Transverse colon (tissue), 4 donors: ENCODE data around the gene ERCC6L2.

Source experiments
- EP300 ChIP-seq: sonication (generic); formaldehyde crosslinking; IDR thresholded peaks from one replicate; pipeline ENCODE4 v1.6.1; 2017; ENCODE audit warnings: antibody characterized with exemption, low read depth
- POLR2AphosphoS5 ChIP-seq, 3 donors: sonication (generic); formaldehyde crosslinking; IDR thresholded peaks; one replicate each; pipeline ENCODE4 v1.6.1; 2016; ENCODE audit warnings: antibody characterized with exemption in 3 of 3
- TF ChIP-seq, protein P1 (sequence below), 5 experiments: fragments of 200-600 bp in 3 of 5; fragments of 450-650 bp in 2 of 5; sonication (generic) in 3 of 5; IDR thresholded peaks; 1 replicate in 2 of 5; 2 replicates in 3 of 5; pipeline ENCODE4 v1.5.1; 2016 to 2017; ENCODE audit warnings: antibody characterized with exemption in 5 of 5, inconsistent platforms in 3 of 5, mild to moderate bottlenecking in 2 of 5, moderate library complexity in 1 of 5

DNA sequence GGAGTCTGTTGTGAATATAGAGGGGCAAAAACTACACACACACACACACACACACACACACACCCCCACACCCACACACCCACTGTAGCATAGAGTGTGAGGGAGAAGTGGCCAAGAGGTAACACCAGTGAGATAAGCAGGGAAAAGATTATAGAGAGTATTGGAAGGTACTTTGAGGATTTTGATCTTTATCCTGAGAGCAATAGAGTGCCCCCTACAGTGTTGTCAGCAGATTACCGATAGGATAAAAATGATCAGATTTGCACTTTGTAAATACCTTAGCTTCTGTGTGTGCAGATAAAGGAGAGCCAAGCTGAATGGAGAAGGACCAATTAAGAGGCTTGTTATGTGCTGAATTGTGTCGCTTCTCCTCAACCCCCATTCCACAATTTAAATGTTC lies 32.3 kb downstream of the ERCC6L2 start:
- TF ChIP-seq, protein P1, sequence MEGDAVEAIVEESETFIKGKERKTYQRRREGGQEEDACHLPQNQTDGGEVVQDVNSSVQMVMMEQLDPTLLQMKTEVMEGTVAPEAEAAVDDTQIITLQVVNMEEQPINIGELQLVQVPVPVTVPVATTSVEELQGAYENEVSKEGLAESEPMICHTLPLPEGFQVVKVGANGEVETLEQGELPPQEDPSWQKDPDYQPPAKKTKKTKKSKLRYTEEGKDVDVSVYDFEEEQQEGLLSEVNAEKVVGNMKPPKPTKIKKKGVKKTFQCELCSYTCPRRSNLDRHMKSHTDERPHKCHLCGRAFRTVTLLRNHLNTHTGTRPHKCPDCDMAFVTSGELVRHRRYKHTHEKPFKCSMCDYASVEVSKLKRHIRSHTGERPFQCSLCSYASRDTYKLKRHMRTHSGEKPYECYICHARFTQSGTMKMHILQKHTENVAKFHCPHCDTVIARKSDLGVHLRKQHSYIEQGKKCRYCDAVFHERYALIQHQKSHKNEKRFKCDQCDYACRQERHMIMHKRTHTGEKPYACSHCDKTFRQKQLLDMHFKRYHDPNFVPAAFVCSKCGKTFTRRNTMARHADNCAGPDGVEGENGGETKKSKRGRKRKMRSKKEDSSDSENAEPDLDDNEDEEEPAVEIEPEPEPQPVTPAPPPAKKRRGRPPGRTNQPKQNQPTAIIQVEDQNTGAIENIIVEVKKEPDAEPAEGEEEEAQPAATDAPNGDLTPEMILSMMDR (IDR thresholded peaks at IDR 0.05), result peak in 1 of 5 experiments; percentile 2
- no peak for TF ChIP-seq POLR2AphosphoS5 (IDR thresholded peaks at IDR 0.05)
- TF ChIP-seq EP300, result no peak
